ENCODE results near the gene TBX3. TPM values are rescaled to one million over a fixed set of nuclear protein-coding genes. Genes with fewer than 3 reads are reported as not detected.

TBX3 gene
- total and polyA plus RNA-seq, 2 donors from 2014 or later = 10.5 to 18.0 TPM

DNA sequence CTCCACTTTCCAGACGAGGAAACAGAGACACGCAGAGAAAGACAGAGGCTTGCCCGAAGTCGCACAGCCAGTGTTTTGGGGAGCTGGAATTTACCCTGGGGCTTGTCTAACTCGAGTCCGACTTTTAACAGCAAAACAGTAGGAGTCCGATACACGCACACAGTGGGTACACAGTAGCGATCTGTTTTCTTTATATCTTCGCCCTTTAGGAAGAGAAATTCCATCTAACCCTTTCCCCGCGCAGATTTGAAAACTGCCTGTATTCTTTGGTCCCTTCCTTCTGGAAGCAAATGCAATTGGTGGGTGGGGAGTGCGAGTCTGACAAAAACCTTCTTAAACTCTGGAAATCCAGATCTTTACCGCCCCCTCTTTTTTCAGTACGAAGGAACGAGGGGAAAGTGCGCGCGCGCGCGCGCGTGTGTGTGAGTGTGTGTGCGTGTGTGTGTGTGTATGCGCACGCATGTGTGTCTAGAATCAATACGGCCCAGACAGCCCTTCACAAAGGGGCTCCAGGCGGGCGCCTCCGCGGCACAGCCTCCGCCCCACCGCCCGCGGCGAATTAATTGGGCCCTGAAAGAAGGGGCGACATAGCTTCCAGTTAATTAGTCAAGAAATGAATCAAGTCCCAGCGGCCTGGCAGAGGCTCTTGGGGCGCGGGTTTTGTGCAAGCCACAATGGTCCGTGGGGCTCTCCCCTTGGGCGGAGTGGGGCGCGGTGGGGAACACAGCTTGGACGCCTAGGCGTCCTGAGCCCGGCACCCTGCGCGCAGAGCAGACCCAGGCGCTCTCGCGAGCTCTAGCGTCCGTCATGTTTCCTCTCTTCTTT lies 14.0 kb upstream of the TBX3 start:
- H3K36me3 ChIP-seq (ENCODE audit: control insufficient read depth in 2 of 3, insufficient read depth in 3 of 3, low read length in 3 of 3) = no peaks in the 10 kb centered on the region
- DNase-seq (peak; percentile 44 to 68 (median 66)), FAIRE-seq (no peak)
- H3K27me3 ChIP-seq (ENCODE audit: control insufficient read depth, insufficient read depth, low read length) = peaks cover 72% of the 10 kb centered on the region
- no peak overlapping the region for H3K9ac ChIP-seq (ENCODE audit: low read length in 3 of 3)
- no peak overlapping the region for H3K27ac ChIP-seq (ENCODE audit: low read depth in 2 of 2, low read length in 2 of 2)
- intact Hi-C loops (cut with DNase I) = no loop called here
- H3K9me3 ChIP-seq (ENCODE audit: control insufficient read depth in 2 of 3, insufficient read depth in 1 of 3, low read length in 3 of 3) = no peaks in the 10 kb centered on the region
- TF ChIP-seq, protein P1, sequence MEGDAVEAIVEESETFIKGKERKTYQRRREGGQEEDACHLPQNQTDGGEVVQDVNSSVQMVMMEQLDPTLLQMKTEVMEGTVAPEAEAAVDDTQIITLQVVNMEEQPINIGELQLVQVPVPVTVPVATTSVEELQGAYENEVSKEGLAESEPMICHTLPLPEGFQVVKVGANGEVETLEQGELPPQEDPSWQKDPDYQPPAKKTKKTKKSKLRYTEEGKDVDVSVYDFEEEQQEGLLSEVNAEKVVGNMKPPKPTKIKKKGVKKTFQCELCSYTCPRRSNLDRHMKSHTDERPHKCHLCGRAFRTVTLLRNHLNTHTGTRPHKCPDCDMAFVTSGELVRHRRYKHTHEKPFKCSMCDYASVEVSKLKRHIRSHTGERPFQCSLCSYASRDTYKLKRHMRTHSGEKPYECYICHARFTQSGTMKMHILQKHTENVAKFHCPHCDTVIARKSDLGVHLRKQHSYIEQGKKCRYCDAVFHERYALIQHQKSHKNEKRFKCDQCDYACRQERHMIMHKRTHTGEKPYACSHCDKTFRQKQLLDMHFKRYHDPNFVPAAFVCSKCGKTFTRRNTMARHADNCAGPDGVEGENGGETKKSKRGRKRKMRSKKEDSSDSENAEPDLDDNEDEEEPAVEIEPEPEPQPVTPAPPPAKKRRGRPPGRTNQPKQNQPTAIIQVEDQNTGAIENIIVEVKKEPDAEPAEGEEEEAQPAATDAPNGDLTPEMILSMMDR (IDR thresholded peaks at IDR 0.05; ENCODE audit: borderline replicate concordance, extremely low read depth, insufficient read depth) = no peak
- H3K4me1 ChIP-seq (ENCODE audit: control insufficient read depth in 2 of 3, insufficient read depth in 2 of 3, low read depth in 1 of 3, low read length in 3 of 3) = no peaks in the 10 kb centered on the region
- peak overlapping the region in 2 of 3 donors; percentile 32 to 41 for H3K4me3 ChIP-seq (ENCODE audit: low read length in 3 of 3)

DNA sequence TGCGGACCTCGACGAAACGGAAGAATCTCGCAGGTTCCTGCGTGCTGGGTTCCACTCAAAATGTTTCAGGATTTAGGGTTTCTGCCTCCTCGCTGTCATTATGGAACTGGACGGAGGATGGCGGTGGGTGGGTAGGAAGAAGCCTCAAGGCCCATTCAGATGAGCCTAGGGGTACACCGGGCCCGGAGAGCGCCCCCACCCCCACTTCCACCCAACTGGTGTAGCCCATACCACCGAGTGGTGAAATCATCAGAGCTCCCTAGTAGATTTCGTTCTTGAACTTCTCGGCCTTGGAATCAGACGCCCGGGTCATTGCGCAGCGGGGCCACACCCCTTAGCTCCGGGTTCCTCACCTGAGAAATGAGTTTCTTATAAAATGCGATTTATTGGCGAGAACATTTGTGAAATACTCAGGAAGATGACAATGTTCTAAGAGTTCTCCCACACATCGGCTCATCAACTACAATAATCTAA lies 13.3 kb upstream of the TBX3 start:
- FAIRE-seq (no peak), DNase-seq (peak in 1 of 5 donors; percentile 41)
- intact Hi-C loops (cut with DNase I) = no loop called here
- no peaks in the 10 kb centered on the region for H3K4me1 ChIP-seq (ENCODE audit: control insufficient read depth in 2 of 3, insufficient read depth in 2 of 3, low read depth in 1 of 3, low read length in 3 of 3)
- H3K36me3 ChIP-seq (ENCODE audit: control insufficient read depth in 2 of 3, insufficient read depth in 3 of 3, low read length in 3 of 3) = no peaks in the 10 kb centered on the region
- H3K9ac ChIP-seq (ENCODE audit: low read length in 3 of 3) = no peak overlapping the region
- H3K27ac ChIP-seq (ENCODE audit: low read depth in 2 of 2, low read length in 2 of 2) = no peak overlapping the region
- TF ChIP-seq, protein P1 (IDR thresholded peaks at IDR 0.05; ENCODE audit: borderline replicate concordance, extremely low read depth, insufficient read depth) = no peak
- H3K9me3 ChIP-seq (ENCODE audit: control insufficient read depth in 2 of 3, insufficient read depth in 1 of 3, low read length in 3 of 3) = no peaks in the 10 kb centered on the region
- no peak overlapping the region for H3K4me3 ChIP-seq (ENCODE audit: low read length in 3 of 3)
- H3K27me3 ChIP-seq (ENCODE audit: control insufficient read depth, insufficient read depth, low read length) = peaks cover 71% of the 10 kb centered on the region

DNA sequence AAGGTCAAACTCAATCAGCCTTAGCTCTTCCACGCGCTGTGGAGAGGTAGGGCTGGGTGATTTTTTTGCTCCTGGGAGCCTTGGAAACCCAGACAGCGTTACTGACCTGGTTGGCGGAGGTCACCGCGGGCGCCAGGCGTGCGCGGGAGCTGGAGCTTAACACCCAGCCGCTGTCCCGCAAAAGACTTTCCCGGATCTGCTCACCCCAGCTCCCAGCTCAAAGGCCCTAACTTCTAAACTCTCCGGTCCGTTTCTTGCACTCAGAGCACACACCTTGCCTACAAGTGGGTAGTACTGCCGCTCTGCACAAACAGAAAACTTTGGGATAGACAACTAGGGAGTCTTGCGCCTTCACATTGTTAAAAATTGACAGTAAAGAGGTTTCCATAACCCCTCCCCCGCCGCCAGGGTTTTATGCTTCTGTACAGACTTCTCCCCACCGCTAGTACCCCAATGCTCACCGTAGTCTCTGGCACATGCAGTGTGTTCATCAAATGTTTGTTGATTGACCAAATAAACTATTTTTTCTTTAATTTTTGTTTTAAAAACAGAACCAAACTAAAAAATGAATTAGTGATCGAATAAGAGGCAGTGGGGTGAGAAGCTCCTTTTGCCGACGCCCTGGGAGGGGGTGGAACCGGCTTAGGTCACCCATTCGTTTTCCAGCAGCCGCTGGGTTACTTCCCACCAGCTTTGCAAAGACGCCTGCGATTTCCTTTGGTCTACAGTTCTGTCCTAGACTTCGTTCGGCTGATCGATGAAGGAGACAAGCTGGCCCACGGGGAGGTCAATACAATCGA lies 12.7 kb upstream of the TBX3 start:
- TF ChIP-seq, protein P1 (IDR thresholded peaks at IDR 0.05; ENCODE audit: borderline replicate concordance, extremely low read depth, insufficient read depth) = no peak
- no peak for FAIRE-seq
- Histone ChIP-seq H3K9ac (ENCODE audit: low read length in 3 of 3) (no peak overlapping the region), H3K27me3 (ENCODE audit: control insufficient read depth, insufficient read depth, low read length) (peaks cover 68% of the 10 kb centered on the region), H3K9me3 (ENCODE audit: control insufficient read depth in 2 of 3, insufficient read depth in 1 of 3, low read length in 3 of 3) (no peaks in the 10 kb centered on the region), H3K4me1 (ENCODE audit: control insufficient read depth in 2 of 3, insufficient read depth in 2 of 3, low read depth in 1 of 3, low read length in 3 of 3) (no peaks in the 10 kb centered on the region), H3K36me3 (ENCODE audit: control insufficient read depth in 2 of 3, insufficient read depth in 3 of 3, low read length in 3 of 3) (no peaks in the 10 kb centered on the region), H3K4me3 (ENCODE audit: low read length in 3 of 3) (no peak overlapping the region), H3K27ac (ENCODE audit: low read depth in 2 of 2, low read length in 2 of 2) (no peak overlapping the region)
- intact Hi-C loops (cut with DNase I) = no loop called here
- DNase-seq = peak in 2 of 5 donors; percentile 24 to 40
